Neural progenitor cell (in vitro differentiated cells): ENCODE data around the gene TBK1. TPM values are rescaled to one million over a fixed set of nuclear protein-coding genes. Genes with fewer than 3 reads are reported as not detected.

Experiments
- DNase-seq: peaks from one replicate; pipeline ENCODE4 v3.0.0-alpha.2; 2016; ENCODE audit warnings: low spot score
- H2AFZ ChIP-seq: fragments of 200-600 bp; sonication (generic); replicated peaks from 2 replicates; pipeline ENCODE4 v1.6.1; 2016; ENCODE audit warnings: antibody characterized with exemption
- H3F3A ChIP-seq: fragments of 200-600 bp; sonication (generic); 2 replicates; pipeline ENCODE4 v1.6.1; 2016; ENCODE audit warnings: antibody characterized with exemption, low read depth
- H3K27ac ChIP-seq: fragments of 200-600 bp; sonication (generic); 2 replicates; pipeline ENCODE4 v1.5.1; 2016; ENCODE audit warnings: mild to moderate bottlenecking
- H3K27me3 ChIP-seq: fragments of 200-600 bp; sonication (generic); 2 replicates; pipeline ENCODE4 v1.6.1; 2016; ENCODE audit warnings: mild to moderate bottlenecking, moderate library complexity
- H3K36me3 ChIP-seq: fragments of 200-600 bp; sonication (generic); 2 replicates; pipeline ENCODE4 v1.5.1; 2016
- H3K4me1 ChIP-seq: fragments of 200-600 bp; sonication (generic); 2 replicates; pipeline ENCODE4 v1.6.1; 2016; ENCODE audit warnings: mixed run types
- H3K4me2 ChIP-seq: fragments of 200-600 bp; sonication (generic); 2 replicates; pipeline ENCODE4 v1.6.1; 2016
- H3K4me3 ChIP-seq: fragments of 200-600 bp; sonication (generic); 2 replicates; pipeline ENCODE4 v1.5.1; 2016
- H3K79me2 ChIP-seq: fragments of 200-600 bp; sonication (generic); 2 replicates; pipeline ENCODE4 v1.6.1; 2016; ENCODE audit warnings: low read depth
- H3K9ac ChIP-seq: fragments of 200-600 bp; sonication (generic); 2 replicates; pipeline ENCODE4 v1.6.1; 2016
- H3K9me3 ChIP-seq: fragments of 200-600 bp; sonication (generic); 2 replicates; pipeline ENCODE4 v1.5.1; 2016; ENCODE audit warnings: low read depth
- H4K20me1 ChIP-seq: fragments of 200-600 bp; sonication (generic); 2 replicates; pipeline ENCODE4 v1.6.1; 2016; ENCODE audit warnings: low read depth
- H3K27ac Mint-ChIP-seq: 3 replicates; pipeline ENCODE4 v1.8.0; 2021; ENCODE audit warnings: mixed read lengths
- H3K27me3 Mint-ChIP-seq: 2 replicates; pipeline ENCODE4 v1.8.0; 2022; ENCODE audit warnings: low read depth, mild to moderate bottlenecking, inconsistent platforms, moderate library complexity, mixed read lengths; ENCODE audit not compliant: insufficient read depth
- H3K36me3 Mint-ChIP-seq: 3 replicates; pipeline ENCODE4 v1.8.0; 2021; ENCODE audit warnings: mixed read lengths
- H3K4me1 Mint-ChIP-seq: 3 replicates; pipeline ENCODE4 v1.8.0; 2021; ENCODE audit warnings: mixed read lengths
- H3K4me3 Mint-ChIP-seq: 3 replicates; pipeline ENCODE4 v1.8.0; 2021; ENCODE audit warnings: mild to moderate bottlenecking, moderate library complexity, mixed read lengths
- H3K9me3 Mint-ChIP-seq: 3 replicates; pipeline ENCODE4 v1.8.0; 2020; ENCODE audit warnings: mixed read lengths
- EZH2 ChIP-seq: fragments of 200-600 bp; sonication (generic); IDR thresholded peaks from 2 replicates; pipeline ENCODE4 v1.6.1; 2017; ENCODE audit warnings: antibody characterized with exemption, mild to moderate bottlenecking, moderate library complexity
- EZH2phosphoT487 ChIP-seq: fragments of 200-600 bp; sonication (generic); IDR thresholded peaks from 2 replicates; pipeline ENCODE4 v1.6.1; 2017; ENCODE audit warnings: antibody characterized with exemption
- total RNA-seq: library from RNA; depleted of rRNA; stranded (reverse); fragments of >200 nt; gene quantifications from 2 replicates; pipeline ENCODE4 v1.2.3, GENCODE V29; 2015; ENCODE audit warnings: low replicate concordance
- TF ChIP-seq, protein P1 (sequence below): fragments of 200-600 bp; sonication (generic); IDR thresholded peaks from 2 replicates; pipeline ENCODE4 v1.5.1; 2017; ENCODE audit warnings: antibody characterized with exemption, mild to moderate bottlenecking

TBK1 gene
- total RNA-seq, 1 donor from 2014 or later: 51.3 TPM

DNA sequence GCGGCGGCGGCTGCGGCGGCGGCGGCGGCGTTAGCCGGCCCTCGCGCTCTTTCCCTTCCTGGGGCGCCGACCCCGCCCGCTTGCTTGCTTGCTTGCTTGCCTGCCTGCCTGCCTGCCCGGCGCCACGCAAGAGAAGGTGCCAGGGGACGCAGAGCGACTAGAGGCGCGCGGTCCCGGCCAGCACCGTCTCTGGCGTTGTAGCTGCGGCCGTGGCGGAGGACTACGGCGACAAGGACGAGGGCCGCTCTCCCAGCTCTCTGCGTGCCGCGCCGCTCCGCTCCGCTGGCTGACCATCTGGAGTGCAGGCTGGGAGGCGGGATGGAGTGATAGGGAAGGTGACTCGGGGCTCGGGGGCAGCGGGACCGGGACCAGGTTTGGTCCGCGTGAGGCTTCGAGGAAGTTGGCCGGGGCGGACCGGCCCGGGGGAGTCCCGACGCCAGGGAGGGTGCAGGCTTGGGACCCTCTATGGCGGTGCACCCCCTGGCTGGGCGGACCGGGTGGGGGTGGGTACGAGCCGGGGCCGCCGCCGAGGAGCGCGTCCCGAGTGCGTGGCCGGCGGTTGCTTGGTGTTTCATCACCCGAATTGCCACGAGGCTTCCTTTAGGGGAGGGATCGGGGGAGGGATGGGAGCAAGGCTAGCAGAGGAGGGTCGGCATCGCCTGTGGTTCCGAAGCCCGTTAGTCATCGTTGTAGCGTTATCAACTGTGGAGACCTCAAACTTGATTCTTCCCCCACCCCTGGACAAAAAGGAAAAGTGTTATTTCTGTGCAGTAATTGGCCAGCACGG, 47.3 kb upstream of the TBK1 start:
- peak overlapping the region; percentile 96 for H3K27ac ChIP-seq
- no peaks in the 10 kb centered on the region for H3K9me3 Mint-ChIP-seq
- H2AFZ ChIP-seq: peak overlapping the region; percentile 89
- H3K27me3 ChIP-seq: no peaks in the 10 kb centered on the region
- H3K9me3 ChIP-seq: no peaks in the 10 kb centered on the region
- peak overlapping the region; percentile 98 for H3K27ac Mint-ChIP-seq
- H3K36me3 ChIP-seq: no peaks in the 10 kb centered on the region
- H3F3A ChIP-seq: peaks cover 63% of the 10 kb centered on the region
- peaks cover 22% of the 10 kb centered on the region for H3K4me1 ChIP-seq
- DNase-seq: no peak
- peaks cover 40% of the 10 kb centered on the region for H4K20me1 ChIP-seq
- peaks cover 4% of the 10 kb centered on the region for H3K27me3 Mint-ChIP-seq
- peak overlapping the region; percentile 92 for H3K4me3 ChIP-seq
- TF ChIP-seq, protein P1, sequence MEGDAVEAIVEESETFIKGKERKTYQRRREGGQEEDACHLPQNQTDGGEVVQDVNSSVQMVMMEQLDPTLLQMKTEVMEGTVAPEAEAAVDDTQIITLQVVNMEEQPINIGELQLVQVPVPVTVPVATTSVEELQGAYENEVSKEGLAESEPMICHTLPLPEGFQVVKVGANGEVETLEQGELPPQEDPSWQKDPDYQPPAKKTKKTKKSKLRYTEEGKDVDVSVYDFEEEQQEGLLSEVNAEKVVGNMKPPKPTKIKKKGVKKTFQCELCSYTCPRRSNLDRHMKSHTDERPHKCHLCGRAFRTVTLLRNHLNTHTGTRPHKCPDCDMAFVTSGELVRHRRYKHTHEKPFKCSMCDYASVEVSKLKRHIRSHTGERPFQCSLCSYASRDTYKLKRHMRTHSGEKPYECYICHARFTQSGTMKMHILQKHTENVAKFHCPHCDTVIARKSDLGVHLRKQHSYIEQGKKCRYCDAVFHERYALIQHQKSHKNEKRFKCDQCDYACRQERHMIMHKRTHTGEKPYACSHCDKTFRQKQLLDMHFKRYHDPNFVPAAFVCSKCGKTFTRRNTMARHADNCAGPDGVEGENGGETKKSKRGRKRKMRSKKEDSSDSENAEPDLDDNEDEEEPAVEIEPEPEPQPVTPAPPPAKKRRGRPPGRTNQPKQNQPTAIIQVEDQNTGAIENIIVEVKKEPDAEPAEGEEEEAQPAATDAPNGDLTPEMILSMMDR: no peak
- TF ChIP-seq EZH2: no peak
- no peak for TF ChIP-seq EZH2phosphoT487
- H3K4me3 Mint-ChIP-seq: peak overlapping the region; percentile 97
- H3K4me1 Mint-ChIP-seq: peaks cover 38% of the 10 kb centered on the region
- H3K36me3 Mint-ChIP-seq: no peaks in the 10 kb centered on the region
- H3K4me2 ChIP-seq: peak overlapping the region; percentile 79
- H3K9ac ChIP-seq: peak overlapping the region; percentile 71
- peaks cover 50% of the 10 kb centered on the region for H3K79me2 ChIP-seq

GRCh38 chr12:64407342-64408223, 44.3 kb upstream of the TBK1 start:
- Histone ChIP-seq H3K9ac (no peak overlapping the region), H4K20me1 (peaks cover 41% of the 10 kb centered on the region), H2AFZ (no peak overlapping the region), H3K27me3 (no peaks in the 10 kb centered on the region), H3F3A (peaks cover 42% of the 10 kb centered on the region), H3K4me1 (peaks cover 15% of the 10 kb centered on the region), H3K27ac (no peak overlapping the region), H3K4me3 (no peak overlapping the region), H3K9me3 (no peaks in the 10 kb centered on the region), H3K36me3 (peaks cover 12% of the 10 kb centered on the region), H3K79me2 (peaks cover 70% of the 10 kb centered on the region), H3K4me2 (peak overlapping the region; percentile 2)
- Mint-ChIP-seq H3K9me3 (no peaks in the 10 kb centered on the region), H3K36me3 (peaks cover 11% of the 10 kb centered on the region), H3K27me3 (peaks cover 4% of the 10 kb centered on the region), H3K4me1 (peaks cover 28% of the 10 kb centered on the region), H3K4me3 (peak overlapping the region; percentile 13), H3K27ac (no peak overlapping the region)
- DNase-seq: peak; percentile 23
- no peak for TF ChIP-seq EZH2phosphoT487
- TF ChIP-seq, protein P1: no peak
- no peak for TF ChIP-seq EZH2

- Histone ChIP-seq H3K4me3 (no peak overlapping the region), H3K36me3 (peaks cover 25% of the 10 kb centered on the region), H3K27me3 (no peaks in the 10 kb centered on the region), H3F3A (peaks cover 14% of the 10 kb centered on the region), H3K4me2 (no peak overlapping the region), H2AFZ (no peak overlapping the region), H3K27ac (no peak overlapping the region), H3K4me1 (peaks cover 15% of the 10 kb centered on the region), H3K79me2 (peaks cover 52% of the 10 kb centered on the region), H3K9me3 (no peaks in the 10 kb centered on the region), H4K20me1 (peaks cover 34% of the 10 kb centered on the region), H3K9ac (no peak overlapping the region)
- no peak for TF ChIP-seq EZH2
- TF ChIP-seq EZH2phosphoT487: no peak
- TF ChIP-seq, protein P1: no peak
- H3K4me1 Mint-ChIP-seq: peaks cover 19% of the 10 kb centered on the region
- no peak overlapping the region for H3K27ac Mint-ChIP-seq
- peaks cover 13% of the 10 kb centered on the region for H3K36me3 Mint-ChIP-seq
- no peak overlapping the region for H3K4me3 Mint-ChIP-seq
- H3K9me3 Mint-ChIP-seq: no peaks in the 10 kb centered on the region
- DNase-seq: no peak
- H3K27me3 Mint-ChIP-seq: no peaks in the 10 kb centered on the region
Observed at GRCh38 chr12:64411427-64411826, 40.5 kb upstream of the TBK1 start.
